Adrenal gland (tissue), 5 donors: ENCODE data around the gene ABCC5.

Experiments
- POLR2A ChIP-seq, 2 donors: fragments of 450-650 bp; IDR thresholded peaks; one replicate each; pipeline ENCODE4 v1.6.1; 2017; ENCODE audit warnings: antibody characterized with exemption in 2 of 2, mild to moderate bottlenecking in 2 of 2, moderate library complexity in 1 of 2
- TF ChIP-seq, protein P1 (sequence below), 6 experiments: fragments of 450-650 bp in 4 of 6; fragments of 200-600 bp in 2 of 6; sonication (generic) in 1 of 6; IDR thresholded peaks; 1 replicate in 5 of 6; 2 replicates in 1 of 6; pipeline versions ENCODE4 v1.5.1 to v1.8.0; 2016 to 2021; ENCODE audit warnings: antibody characterized with exemption in 6 of 6, mild to moderate bottlenecking in 2 of 6, moderate library complexity in 1 of 6
- donor health status: DM: no; HTN: no; CAD: no.

DNA sequence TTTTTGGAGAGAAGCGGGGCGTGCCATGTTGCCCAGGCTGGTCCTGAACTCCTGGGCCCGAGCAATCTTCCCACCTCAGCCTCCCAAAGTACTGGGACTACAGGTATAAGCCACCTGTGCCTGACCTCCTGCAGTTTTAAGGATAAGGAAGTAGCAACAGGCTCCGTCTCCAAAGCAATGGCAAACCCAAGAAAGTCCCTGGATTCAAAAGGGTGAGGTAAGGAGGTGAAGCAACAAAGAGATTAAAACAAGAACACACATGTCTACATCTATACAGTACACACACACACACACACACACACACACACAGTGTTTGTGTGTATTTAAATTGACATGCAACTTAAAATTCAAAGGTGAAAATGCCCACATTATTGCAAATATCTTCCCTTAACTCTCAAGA lies 58.9 kb downstream of the ABCC5 start:
- TF ChIP-seq, protein P1, sequence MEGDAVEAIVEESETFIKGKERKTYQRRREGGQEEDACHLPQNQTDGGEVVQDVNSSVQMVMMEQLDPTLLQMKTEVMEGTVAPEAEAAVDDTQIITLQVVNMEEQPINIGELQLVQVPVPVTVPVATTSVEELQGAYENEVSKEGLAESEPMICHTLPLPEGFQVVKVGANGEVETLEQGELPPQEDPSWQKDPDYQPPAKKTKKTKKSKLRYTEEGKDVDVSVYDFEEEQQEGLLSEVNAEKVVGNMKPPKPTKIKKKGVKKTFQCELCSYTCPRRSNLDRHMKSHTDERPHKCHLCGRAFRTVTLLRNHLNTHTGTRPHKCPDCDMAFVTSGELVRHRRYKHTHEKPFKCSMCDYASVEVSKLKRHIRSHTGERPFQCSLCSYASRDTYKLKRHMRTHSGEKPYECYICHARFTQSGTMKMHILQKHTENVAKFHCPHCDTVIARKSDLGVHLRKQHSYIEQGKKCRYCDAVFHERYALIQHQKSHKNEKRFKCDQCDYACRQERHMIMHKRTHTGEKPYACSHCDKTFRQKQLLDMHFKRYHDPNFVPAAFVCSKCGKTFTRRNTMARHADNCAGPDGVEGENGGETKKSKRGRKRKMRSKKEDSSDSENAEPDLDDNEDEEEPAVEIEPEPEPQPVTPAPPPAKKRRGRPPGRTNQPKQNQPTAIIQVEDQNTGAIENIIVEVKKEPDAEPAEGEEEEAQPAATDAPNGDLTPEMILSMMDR (IDR thresholded peaks at IDR 0.05), result no peak
- no peak for TF ChIP-seq POLR2A (IDR thresholded peaks at IDR 0.05)
